Measurements from ENCODE around the gene AHRR. TPM values are rescaled to one million over a fixed set of nuclear protein-coding genes. Genes with fewer than 3 reads are reported as not detected.

AHRR gene
- total RNA-seq, 1 experiment from 2014 or later = 2.2 TPM

DNA sequence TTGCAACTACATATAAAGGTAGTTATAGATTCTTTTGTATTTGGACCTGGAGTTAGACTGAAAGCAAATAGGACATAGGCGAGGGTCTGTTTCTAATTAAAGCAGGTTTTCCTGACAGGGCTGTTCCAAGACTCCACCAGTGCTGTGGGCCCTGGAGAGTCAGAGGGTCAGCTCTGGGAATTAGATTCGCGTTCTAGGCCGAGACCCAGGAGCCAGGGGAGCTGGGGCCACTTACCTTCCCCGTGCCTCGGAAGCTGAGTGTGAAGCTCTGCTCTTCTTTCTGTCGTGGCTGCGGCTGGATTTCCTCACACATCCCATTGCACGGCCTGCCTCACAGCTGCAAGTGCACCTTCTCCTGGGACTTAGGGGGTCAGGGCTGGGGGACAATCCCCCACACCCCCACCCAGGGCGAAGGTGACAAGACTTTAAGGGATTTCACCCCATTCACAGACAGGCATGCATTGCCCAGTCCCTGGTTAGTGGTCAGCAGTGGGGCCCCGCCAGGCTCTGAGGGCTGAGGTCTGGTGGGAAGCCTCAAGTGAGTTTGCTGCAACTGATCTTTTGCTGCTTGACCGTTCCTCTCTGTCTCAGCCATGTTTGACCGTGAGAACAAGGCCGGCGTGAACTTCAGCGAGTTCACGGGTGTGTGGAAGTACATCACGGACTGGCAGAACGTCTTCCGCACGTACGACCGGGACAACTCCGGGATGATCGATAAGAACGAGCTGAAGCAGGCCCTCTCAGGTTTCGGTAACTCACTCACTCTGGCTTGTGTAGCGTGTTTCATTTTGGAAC lies 15.3 kb upstream of the AHRR start:
- Histone ChIP-seq H3K18ac (ENCODE audit: insufficient read length, low read depth, low read length) (no peak overlapping the region), H2BK5ac (ENCODE audit: insufficient read length, low read length) (no peak overlapping the region), H3K9me3 (ENCODE audit: control insufficient read depth, low read depth, low read length) (no peaks in the 10 kb centered on the region), H3K9ac (ENCODE audit: extremely low read depth, insufficient read length, low read length) (no peak overlapping the region), H3K27me3 (ENCODE audit: insufficient read depth, low read length) (no peaks in the 10 kb centered on the region), H3K23ac (ENCODE audit: insufficient read length, low read depth, low read length) (no peak overlapping the region), H3K23me2 (ENCODE audit: insufficient read length, low read depth, low read length, poor library complexity, severe bottlenecking) (no peaks in the 10 kb centered on the region), H4K20me1 (ENCODE audit: control insufficient read depth, insufficient read depth, insufficient read length) (no peaks in the 10 kb centered on the region), H2AK5ac (ENCODE audit: insufficient read length, low read length) (no peak overlapping the region), H3K14ac (ENCODE audit: insufficient read depth, low read length) (no peak overlapping the region), H3K56ac (ENCODE audit: insufficient read length, low read depth, low read length) (no peak overlapping the region), H3K79me2 (ENCODE audit: insufficient read depth, low read length) (no peaks in the 10 kb centered on the region; the same call in 1 of the 2 replicates), H2BK120ac (ENCODE audit: low read depth, low read length, poor library complexity, severe bottlenecking) (no peak overlapping the region), H2BK12ac (ENCODE audit: insufficient read length, low read depth, low read length) (no peak overlapping the region), H4K91ac (ENCODE audit: insufficient read length, low read depth, low read length) (no peak overlapping the region), H2AFZ (ENCODE audit: low read length) (no peak overlapping the region), H2BK20ac (ENCODE audit: low read depth, low read length, poor library complexity, severe bottlenecking) (no peak overlapping the region), H4K8ac (replicated peaks; ENCODE audit: insufficient read length, low read depth, low read length) (no peak overlapping the region), H3K27ac (ENCODE audit: insufficient read length, low read depth, low read length) (no peak overlapping the region), H2BK15ac (ENCODE audit: low read depth, low read length) (no peak overlapping the region), H4K5ac (ENCODE audit: insufficient read length, low read depth, low read length) (no peak overlapping the region), H3T11ph (ENCODE audit: low read length) (no peak overlapping the region), H3K4ac (ENCODE audit: low read depth, low read length) (no peak overlapping the region), H3K4me1 (ENCODE audit: insufficient read depth, low read length) (no peaks in the 10 kb centered on the region; the same call in 1 of the 2 replicates), H3K4me2 (ENCODE audit: insufficient read depth, insufficient read length, low read length) (no peak overlapping the region), H3K79me1 (ENCODE audit: insufficient read depth, low read depth, low read length, poor library complexity, severe bottlenecking) (no peaks in the 10 kb centered on the region)
- H3K9me3 Mint-ChIP-seq = no peaks in the 10 kb centered on the region
- no peaks in the 10 kb centered on the region for H3K27me3 Mint-ChIP-seq (ENCODE audit: low read depth)
- H3K27ac Mint-ChIP-seq = peak overlapping the region in 1 of 3 experiments; percentile 58; a peak in 1 of 7 replicates
- no peak overlapping the region for H3K4me3 Mint-ChIP-seq
- H3K4me1 Mint-ChIP-seq = peaks cover 22 to 35% of the 10 kb centered on the region in 2 experiments
- no peak for DNase-seq
- H3K36me3 Mint-ChIP-seq (ENCODE audit: insufficient read depth in 1 of 3, low read depth in 3 of 3) = peaks cover 2 to 26% (median 19%) of the 10 kb centered on the region in 3 experiments; a peak in 6 of 7 replicates
- TF ChIP-seq, protein P1, sequence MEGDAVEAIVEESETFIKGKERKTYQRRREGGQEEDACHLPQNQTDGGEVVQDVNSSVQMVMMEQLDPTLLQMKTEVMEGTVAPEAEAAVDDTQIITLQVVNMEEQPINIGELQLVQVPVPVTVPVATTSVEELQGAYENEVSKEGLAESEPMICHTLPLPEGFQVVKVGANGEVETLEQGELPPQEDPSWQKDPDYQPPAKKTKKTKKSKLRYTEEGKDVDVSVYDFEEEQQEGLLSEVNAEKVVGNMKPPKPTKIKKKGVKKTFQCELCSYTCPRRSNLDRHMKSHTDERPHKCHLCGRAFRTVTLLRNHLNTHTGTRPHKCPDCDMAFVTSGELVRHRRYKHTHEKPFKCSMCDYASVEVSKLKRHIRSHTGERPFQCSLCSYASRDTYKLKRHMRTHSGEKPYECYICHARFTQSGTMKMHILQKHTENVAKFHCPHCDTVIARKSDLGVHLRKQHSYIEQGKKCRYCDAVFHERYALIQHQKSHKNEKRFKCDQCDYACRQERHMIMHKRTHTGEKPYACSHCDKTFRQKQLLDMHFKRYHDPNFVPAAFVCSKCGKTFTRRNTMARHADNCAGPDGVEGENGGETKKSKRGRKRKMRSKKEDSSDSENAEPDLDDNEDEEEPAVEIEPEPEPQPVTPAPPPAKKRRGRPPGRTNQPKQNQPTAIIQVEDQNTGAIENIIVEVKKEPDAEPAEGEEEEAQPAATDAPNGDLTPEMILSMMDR (conservative IDR thresholded peaks at IDR 0.05) = no peak
- no CpG with 5 or more reads among the region's 28 CpGs for WGBS (ENCODE audit: extremely low coverage, insufficient read length, low lambda C conversion rate)
